HG02943 (cell line): Measurements from ENCODE around the gene RBFOX1.

Experiments
- ATAC-seq: cut with Tn5 transposase; IDR thresholded peaks from one replicate; pipeline ENCODE4 v1.9.1; 2021; ENCODE audit warnings: mild to moderate bottlenecking, low read depth, moderate library complexity; ENCODE audit not compliant: unreplicated experiment

The RBFOX1 gene

DNA sequence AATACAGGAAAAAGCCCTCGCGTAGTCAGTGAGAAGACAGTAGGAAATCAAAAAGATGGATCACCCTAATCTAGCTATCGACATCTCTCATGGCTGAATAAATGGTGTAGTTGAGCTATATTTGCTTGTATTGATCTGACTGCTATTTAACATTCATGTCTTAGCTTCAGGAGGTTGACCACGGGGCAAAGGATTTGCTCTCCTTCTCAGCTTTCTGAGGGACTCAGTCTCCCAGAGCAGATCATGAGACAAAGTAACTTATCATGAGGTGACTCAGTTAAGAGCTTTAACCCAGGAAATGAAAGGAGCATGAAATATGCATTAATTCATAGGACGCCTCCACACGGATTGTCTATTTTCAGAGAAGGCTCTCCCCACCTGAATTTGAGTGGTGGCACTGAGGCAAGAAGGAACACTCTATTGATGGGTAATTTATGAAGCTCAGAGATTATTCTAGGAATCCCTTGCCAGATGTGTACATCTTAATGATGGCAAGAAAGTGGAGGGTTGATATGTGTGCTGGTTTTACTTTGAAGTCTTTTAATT is 608 bp downstream of the RBFOX1 start:
- no peak for ATAC-seq

- ATAC-seq: no peak
Measured at GRCh38 chr16:7334801-7335560, 2.3 kb downstream of the RBFOX1 start.

- no peak for ATAC-seq
Measured at GRCh38 chr16:7335991-7336634, 3.5 kb downstream of the RBFOX1 start.

DNA sequence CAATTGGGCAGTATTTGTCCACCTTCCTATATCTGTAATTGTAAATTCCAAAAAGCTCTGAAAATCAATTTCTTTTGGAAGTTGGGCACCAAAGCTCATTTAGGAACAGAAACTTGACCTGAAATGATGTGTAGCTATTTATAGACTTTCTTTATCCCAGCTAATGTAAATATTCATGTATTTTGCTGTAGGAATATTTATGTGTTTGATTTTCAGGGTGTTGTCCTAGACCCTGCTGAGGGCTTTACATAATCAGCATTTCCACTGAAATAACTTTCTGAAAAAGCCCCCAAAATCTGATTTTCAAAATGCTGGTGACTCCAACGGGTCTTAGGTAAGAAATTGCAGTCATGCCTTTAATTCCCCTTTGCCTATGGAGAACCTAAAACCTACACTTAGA is 4.1 kb downstream of the RBFOX1 start:
- no peak for ATAC-seq

GRCh38 chr16:7338826-7339225 is 6.2 kb downstream of the RBFOX1 start:
- ATAC-seq: no peak

DNA sequence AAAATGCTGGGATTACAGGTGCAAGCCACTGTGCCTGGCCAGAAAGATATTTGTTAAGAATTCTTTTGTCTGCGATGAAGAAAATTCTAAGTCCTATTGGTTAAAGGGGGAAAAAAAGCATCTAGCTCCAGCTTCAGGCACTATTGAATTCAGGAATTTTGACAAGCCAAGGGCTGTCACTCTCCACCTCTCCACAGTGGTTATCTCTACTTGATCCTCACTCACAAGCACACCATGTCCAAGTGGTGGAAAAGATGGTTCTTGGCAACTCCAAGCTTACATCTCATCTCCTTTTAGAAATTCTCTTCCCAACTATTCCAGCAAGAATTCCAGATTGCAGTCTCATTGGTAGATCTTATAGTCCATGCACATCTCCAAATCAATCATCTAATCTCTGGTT is 7.1 kb downstream of the RBFOX1 start:
- no peak for ATAC-seq

DNA sequence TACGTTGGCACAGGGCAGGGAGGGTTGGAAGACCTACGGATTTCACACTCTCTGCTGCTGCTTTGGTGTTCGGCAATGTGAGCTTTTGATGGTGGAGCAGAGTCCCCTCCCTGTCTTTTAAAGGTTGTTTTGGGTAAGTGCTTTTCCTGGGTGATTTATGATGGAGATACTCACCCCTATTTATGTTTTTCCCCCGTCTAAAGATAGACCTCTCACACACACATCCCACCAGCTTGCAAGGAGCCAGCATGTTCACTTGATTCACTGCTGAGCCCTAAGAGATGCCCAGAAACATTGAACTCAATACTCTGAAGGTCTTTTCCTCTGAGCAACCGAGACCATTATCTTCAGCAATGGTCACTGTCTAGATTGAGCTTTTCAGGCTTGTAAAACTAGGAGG is 8.3 kb downstream of the RBFOX1 start:
- ATAC-seq: no peak

GRCh38 chr16:7342598-7342997 is 10.0 kb downstream of the RBFOX1 start:
- ATAC-seq: no peak

GRCh38 chr16:7343243-7343642 is 10.6 kb downstream of the RBFOX1 start:
- ATAC-seq: no peak

GRCh38 chr16:7344830-7345780 is 12.5 kb downstream of the RBFOX1 start:
- ATAC-seq: no peak

DNA sequence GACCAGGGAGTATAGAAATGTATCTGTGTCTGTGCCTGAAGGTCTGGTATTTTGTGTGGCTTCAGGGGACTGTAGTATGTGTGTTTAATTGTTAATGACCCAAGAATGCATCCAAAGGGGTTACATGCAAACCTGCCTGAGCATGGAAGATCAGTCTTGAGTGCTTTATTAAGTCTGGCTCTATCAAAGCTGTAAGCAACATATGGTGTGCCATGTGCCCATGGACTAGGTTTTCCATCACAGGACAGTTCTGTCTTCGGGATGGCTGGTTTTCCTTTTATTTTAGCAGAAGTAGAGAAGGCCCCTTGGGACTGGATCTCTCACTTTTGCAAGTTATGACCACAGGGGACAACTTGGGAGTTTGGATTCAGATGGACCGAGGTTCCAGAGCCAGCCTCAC is 18.2 kb downstream of the RBFOX1 start:
- ATAC-seq: no peak

DNA sequence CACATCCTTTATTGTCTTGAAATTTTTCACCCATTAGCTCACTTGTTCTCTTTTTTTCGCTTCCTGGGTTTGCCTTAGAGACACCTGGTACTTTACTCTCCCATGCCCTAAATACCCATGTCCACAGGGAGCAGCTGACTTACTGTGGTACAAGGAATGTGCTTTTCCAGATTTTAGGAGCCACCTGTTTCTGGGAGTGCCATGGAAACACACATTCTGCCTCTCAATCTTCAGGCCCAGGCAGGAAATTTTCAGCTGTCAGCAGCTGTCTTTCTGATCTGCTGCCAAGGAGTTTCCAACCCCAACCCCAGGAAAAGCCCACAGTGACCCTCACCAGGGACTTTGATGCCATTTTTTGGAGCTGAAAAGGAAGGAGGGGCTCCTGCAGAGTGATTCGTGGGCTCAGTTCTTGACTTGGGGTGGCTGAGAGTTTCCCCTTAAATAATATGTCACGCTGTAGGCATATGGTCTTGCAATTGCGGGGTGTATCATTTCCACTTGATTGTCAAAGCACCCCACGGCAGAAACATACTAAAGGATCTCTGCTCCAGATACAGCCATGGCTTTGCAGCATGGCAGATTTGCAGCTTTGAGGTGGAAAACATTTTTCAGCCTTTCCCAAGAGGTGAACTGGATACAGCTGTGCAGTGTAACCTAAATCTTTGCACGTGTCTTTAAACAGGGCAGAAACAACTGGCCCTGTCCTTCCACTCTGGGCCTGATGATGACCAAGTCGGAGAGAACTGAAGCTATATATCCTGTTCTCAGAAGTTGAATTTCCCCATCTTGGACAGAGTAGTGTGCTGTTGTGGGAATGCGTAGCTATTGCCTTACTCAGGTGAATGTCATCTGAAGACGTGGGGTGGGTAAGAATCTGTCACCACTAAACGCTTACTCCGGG is 19.2 kb downstream of the RBFOX1 start:
- no peak for ATAC-seq

- no peak for ATAC-seq
Measured at GRCh38 chr16:7355758-7356157, 23.1 kb downstream of the RBFOX1 start.

- no peak for ATAC-seq
Measured at GRCh38 chr16:7361416-7362129, 28.9 kb downstream of the RBFOX1 start.

- ATAC-seq: no peak
Measured at GRCh38 chr16:7362231-7362630, 29.6 kb downstream of the RBFOX1 start.

- no peak for ATAC-seq
Measured at GRCh38 chr16:7363422-7364417, 31.1 kb downstream of the RBFOX1 start.

GRCh38 chr16:7366041-7366440 is 33.4 kb downstream of the RBFOX1 start:
- no peak for ATAC-seq
